Lower leg skin (tissue), 4 donors: ENCODE results near the gene SLC7A4. TPM values are rescaled to one million over a fixed set of nuclear protein-coding genes. Genes with fewer than 3 reads are reported as not detected.
"Not testable (repeated sequence)": the region's sequence is repeated elsewhere in the genome, so short reads cannot be mapped to it uniquely, and the experiment has no call there.

Experiments used
- DNase-seq, 2 donors: peaks; one replicate each; pipeline ENCODE4 v3.0.0-alpha.2; 2019; ENCODE audit warnings: low spot score in 2 of 2
- H3K4me3 ChIP-seq: fragments of 200-600 bp; sonication (generic); 2 replicates; pipeline ENCODE4 v1.5.1; 2017; ENCODE audit warnings: mild to moderate bottlenecking, low read depth; ENCODE audit not compliant: poor library complexity, severe bottlenecking
- POLR2A ChIP-seq, 2 donors: fragments of 450-650 bp; IDR thresholded peaks; one replicate each; pipeline ENCODE4 v1.6.1; 2016 to 2017; ENCODE audit warnings: antibody characterized with exemption in 2 of 2, mild to moderate bottlenecking in 1 of 2, moderate library complexity in 1 of 2
- WGBS, 2 donors: methylation state at CpG; one replicate each; pipeline ENCODE4 v1.1.5; 2018; 5-methylcytosine and 5-hydroxymethylcytosine counted together
- intact Hi-C: fragments of 100-400 bp; cut with DNase I; formaldehyde crosslinking; loops from one replicate; pipeline ENCODE4 v1.15.0; 2023; ENCODE audit warnings: low total_unique reads
- total RNA-seq, 4 donors: library from RNA; depleted of rRNA; stranded (reverse); fragments of >200 nt; gene quantifications; one replicate each; pipeline ENCODE4 v1.1.0, GENCODE V29; 2016
- TF ChIP-seq, protein P1 (sequence below), 3 donors: fragments of 450-650 bp; IDR thresholded peaks; one replicate each; pipeline ENCODE4 v1.5.1; 2016; ENCODE audit warnings: antibody characterized with exemption in 3 of 3, mild to moderate bottlenecking in 3 of 3, moderate library complexity in 2 of 3

The SLC7A4 gene
- total RNA-seq, 4 donors from 2014 or later, result 1.5 to 4.5 (median 2.8) TPM

DNA sequence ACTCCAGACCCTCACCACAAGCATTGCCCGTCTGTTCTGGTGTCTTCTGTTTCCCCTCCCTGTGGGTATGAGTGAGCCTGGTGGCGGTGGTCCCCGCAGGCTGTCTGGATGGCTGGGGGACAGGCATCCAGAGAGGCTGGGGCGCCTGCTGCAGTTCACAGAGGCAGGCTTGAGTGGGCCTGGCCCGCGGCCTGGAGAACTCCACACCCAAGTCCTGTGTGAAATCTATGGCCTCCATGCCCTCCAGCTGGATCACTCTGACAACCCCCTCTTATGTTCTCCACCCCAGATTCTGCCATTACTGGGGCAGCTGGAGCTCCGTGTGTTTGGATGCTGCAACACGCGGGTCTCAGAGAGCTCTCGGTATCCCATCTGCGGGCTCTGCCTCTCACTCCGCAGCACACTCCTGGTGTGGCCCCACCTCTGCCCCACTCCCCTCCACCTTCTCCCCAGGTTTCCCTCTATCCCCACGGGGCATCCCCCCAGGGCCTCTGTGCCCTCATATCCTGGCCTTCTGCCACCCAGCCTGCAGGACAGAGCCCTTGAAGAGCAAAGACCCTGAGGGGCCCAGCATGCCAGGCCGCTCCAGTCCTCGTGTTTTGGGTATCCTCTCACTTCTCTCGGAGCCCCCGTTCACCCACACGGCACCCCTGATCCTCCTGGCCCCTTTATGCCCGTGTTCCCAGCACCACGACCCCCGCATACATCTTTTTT, 44.7 kb upstream of the SLC7A4 start:
- no peak overlapping the region for H3K4me3 ChIP-seq
- TF ChIP-seq, protein P1, sequence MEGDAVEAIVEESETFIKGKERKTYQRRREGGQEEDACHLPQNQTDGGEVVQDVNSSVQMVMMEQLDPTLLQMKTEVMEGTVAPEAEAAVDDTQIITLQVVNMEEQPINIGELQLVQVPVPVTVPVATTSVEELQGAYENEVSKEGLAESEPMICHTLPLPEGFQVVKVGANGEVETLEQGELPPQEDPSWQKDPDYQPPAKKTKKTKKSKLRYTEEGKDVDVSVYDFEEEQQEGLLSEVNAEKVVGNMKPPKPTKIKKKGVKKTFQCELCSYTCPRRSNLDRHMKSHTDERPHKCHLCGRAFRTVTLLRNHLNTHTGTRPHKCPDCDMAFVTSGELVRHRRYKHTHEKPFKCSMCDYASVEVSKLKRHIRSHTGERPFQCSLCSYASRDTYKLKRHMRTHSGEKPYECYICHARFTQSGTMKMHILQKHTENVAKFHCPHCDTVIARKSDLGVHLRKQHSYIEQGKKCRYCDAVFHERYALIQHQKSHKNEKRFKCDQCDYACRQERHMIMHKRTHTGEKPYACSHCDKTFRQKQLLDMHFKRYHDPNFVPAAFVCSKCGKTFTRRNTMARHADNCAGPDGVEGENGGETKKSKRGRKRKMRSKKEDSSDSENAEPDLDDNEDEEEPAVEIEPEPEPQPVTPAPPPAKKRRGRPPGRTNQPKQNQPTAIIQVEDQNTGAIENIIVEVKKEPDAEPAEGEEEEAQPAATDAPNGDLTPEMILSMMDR (IDR thresholded peaks at IDR 0.05), result no peak
- no peak for TF ChIP-seq POLR2A (IDR thresholded peaks at IDR 0.05)
- 79 to 81% methylated on average over 21 of the region's 21 CpGs for WGBS, 2 donors
- intact Hi-C loops, result no loop called here
- no peak for DNase-seq

DNA sequence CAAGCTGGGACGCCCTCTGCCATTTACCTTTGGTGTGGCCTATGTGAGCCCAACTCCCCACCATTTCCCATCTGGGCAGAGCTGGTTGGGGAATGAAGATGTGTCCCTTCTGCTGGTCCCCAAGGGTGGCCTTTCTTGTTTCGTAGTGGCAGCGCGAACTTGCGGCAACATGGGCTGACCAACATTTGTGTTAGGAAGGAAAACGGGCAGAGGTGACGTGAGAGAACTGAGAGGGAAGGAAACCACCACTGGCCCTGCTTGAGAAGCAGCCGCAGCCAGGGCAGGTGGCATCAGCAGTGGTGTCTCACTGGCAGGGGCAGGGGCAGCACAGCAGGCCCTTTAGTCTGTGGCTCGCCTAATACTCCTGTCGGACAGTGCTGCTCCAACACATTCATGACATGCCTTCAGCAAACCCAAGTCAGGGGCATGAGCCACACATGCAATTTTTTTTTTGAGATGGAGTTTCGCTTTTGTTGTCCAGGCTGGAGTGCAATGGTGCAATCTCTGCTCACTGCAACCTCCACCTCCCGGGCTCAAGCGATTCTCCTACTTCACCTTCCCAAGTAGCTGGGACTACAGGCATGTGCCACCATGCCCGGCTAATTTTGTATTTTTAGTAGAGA, 43.3 kb upstream of the SLC7A4 start:
- 88 to 93% methylated on average over 14 of the region's 14 CpGs for WGBS, 2 donors

DNA sequence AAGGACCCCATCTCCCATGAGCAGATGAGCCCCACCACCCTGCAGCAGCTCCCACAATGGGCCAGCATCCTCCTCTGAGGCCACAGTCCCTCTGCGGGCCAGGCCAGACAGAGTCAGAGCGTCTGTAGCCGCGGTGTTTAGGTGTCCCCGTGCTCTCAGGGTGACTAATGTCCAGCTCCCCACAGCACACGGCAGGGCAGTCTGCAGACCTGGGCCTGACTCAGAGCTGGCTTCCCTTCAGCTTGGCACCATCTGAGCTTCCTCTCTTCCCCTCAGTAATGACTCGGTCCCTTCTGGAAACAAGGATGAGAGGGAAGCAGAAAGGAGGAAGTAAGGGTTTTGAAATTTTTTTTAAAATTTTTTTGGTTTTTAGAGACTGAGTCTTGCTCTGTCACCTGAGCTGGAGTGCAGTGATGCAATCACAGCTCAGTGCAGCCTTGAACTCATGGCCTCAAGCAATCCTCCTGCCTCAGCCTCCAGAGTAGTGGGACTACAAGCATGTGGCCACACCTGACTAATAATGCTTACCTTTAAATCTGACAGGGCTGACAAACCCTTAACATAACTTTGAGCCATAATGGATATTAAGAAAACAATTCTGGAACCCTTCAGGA, 41.8 kb upstream of the SLC7A4 start:
- TF ChIP-seq, protein P1 (IDR thresholded peaks at IDR 0.05), result no peak
- TF ChIP-seq POLR2A (IDR thresholded peaks at IDR 0.05), result no peak
- no peak overlapping the region for H3K4me3 ChIP-seq
- no peak for DNase-seq
- WGBS, 2 donors, result 60 to 68% methylated on average over 7 of the region's 7 CpGs
- intact Hi-C loops, result no loop called here

More for the DNA sequence above, 43.3 kb upstream of the SLC7A4 start:
- H3K4me3 ChIP-seq, result no peak overlapping the region
- TF ChIP-seq POLR2A (IDR thresholded peaks at IDR 0.05), result no peak
- TF ChIP-seq, protein P1 (IDR thresholded peaks at IDR 0.05), result no peak
- intact Hi-C loops, result no loop called here
- no peak for DNase-seq

DNA sequence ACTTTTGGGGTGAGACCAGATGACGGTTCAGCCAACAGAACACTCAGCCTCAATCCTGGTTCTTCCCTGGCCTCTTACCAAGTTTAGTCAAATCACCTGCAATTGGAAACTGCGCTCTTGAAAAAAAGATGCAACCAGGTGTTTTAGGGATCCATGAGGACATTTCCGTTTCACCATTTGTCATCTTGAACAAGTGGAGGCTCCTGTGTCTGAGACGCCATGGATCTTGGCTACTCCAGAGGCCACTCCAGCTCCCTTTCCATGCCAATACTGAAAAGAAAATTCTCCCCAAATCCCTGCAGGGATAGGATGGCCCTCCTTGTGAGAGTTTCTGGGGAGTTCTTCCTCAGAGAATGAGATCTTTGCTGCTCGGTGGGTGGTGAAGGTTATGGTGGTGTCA, 41.1 kb upstream of the SLC7A4 start:
- WGBS, 2 donors, result 78 to 86% methylated on average over 5 of the region's 5 CpGs
- intact Hi-C loops, result no loop called here
- no peak for TF ChIP-seq POLR2A (IDR thresholded peaks at IDR 0.05)
- TF ChIP-seq, protein P1 (IDR thresholded peaks at IDR 0.05), result no peak
- H3K4me3 ChIP-seq, result no peak overlapping the region
- DNase-seq, result no peak

DNA sequence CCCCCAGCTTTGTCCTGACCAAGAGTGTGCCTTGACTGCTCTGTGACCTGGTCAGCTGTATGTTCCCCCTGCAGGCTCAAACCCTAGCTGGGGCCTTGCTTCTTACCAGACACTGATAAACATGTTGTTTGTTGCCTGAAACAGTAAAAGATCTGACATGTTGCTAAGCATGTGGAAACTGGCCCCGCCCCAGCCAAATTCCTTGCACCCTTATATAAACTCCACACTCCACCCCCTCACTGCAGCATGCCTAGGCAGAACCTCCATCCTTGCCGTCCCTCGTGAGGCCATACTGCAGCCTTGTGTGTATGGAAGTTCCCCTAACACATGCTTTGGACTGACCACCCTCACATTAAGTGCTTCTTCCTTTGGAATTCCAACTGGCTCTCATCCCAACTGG, 40.7 kb upstream of the SLC7A4 start:
- intact Hi-C loops, result no loop called here
- TF ChIP-seq POLR2A (IDR thresholded peaks at IDR 0.05), result no peak
- TF ChIP-seq, protein P1 (IDR thresholded peaks at IDR 0.05), result no peak
- no peak for DNase-seq
- WGBS, 2 donors, result 44 to 55% methylated on average over 3 of the region's 3 CpGs
- H3K4me3 ChIP-seq, result no peak overlapping the region

DNA sequence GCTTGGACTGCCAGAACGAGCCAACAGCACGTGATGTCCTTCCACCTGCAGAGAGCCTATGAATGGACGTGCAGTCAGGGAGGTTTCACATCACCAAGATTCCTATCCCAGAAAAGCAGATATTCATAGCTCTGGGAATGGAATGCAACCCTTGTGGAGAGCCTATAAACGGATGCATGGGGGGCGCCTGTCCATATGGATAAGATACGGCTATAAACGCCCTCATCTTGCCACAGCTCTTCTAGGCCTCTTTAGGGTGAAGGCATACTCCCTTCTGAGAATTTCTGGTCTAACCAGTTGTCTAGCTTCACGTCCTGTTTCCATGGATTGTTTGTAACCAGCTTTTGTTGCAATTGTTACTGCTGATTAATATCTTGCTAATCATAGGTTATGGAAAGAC, 39.4 kb upstream of the SLC7A4 start:
- DNase-seq, intact Hi-C loops, H3K4me3 ChIP-seq: not testable (repeated sequence)
- WGBS, 2 donors, result 62 to 69% methylated on average over 8 of the region's 8 CpGs
